HG03025 (cell line): Measurements from ENCODE around the gene DDAH1.

ENCODE experiments used
- ATAC-seq: cut with Tn5 transposase; IDR thresholded peaks from one replicate; pipeline ENCODE4 v1.9.1; 2021; ENCODE audit warnings: mild to moderate bottlenecking, moderate library complexity; ENCODE audit not compliant: unreplicated experiment, low FRiP score

The DDAH1 gene

GRCh38 chr1:85283475-85284199 lies 181.3 kb downstream of the DDAH1 start:
- no peak for ATAC-seq

- ATAC-seq, result no peak
Measured at GRCh38 chr1:85282424-85282823, 182.5 kb downstream of the DDAH1 start.

DNA sequence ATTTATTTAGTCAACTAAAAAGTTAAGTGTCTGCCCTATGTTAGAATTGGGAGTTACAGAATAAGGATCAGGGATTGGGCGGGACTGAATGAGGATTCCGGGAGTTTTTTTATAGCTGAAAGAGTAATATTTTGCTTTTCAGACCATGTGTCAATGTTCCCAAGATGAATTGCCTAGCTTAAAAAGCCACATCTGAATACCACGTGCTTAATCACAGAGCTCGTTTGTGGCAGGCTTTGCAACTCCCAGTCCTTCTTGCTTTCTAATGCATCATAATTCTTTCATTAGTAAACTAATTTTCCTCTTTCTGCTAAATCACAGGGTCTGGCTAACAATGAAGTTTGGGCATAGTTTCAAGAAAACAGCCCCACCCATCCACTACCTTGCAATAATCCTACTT lies 184.3 kb downstream of the DDAH1 start:
- ATAC-seq, result no peak

DNA sequence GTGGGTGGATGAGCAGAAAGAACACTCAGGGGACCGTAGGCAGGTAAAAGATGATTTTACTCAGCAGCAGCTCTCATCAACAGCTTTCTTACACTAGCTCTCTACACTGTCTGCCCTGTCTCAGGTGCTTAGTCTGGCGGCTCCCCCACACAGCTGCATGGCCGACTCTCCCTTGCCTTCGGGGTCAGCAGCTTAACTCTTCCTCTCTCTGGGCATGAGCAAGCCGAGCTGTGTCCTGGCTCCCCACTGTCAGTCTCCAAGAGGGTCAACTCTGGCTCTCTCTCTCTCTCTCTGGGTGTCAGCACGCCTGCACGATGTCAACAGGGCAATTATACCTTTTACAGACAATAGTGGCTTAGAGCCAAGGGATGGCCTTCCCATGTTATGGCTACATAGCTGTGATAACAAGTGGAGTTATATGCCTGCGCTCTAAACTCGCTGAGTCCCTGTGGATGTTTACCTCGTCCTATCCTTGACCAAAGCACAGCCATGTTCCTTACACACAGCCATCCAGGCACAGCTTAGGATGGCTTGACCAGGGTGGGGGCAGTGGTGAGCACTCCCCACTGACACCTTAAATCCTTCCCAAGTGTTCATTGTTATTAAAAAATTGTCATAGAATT lies 185.4 kb downstream of the DDAH1 start:
- no peak for ATAC-seq

GRCh38 chr1:85278853-85279314 lies 186.1 kb downstream of the DDAH1 start:
- no peak for ATAC-seq

DNA sequence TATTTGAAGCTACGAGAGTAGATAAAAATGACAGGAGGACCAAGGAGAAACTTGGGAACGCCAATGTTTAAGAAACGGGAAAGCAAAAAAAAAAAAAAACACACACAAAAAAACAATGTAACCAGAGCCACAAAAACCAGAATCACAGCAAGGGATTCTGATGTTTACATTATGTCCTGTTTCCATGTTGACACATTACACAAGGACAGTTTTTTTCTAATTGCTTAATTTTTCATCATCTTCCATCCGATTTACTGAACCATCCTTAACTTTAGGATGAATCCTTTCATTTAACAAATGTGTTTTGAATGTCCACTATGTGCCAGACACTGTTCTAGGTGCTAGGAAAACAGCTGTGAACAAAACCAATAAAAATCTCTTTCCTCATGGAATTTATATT lies 187.2 kb downstream of the DDAH1 start:
- ATAC-seq, result no peak

DNA sequence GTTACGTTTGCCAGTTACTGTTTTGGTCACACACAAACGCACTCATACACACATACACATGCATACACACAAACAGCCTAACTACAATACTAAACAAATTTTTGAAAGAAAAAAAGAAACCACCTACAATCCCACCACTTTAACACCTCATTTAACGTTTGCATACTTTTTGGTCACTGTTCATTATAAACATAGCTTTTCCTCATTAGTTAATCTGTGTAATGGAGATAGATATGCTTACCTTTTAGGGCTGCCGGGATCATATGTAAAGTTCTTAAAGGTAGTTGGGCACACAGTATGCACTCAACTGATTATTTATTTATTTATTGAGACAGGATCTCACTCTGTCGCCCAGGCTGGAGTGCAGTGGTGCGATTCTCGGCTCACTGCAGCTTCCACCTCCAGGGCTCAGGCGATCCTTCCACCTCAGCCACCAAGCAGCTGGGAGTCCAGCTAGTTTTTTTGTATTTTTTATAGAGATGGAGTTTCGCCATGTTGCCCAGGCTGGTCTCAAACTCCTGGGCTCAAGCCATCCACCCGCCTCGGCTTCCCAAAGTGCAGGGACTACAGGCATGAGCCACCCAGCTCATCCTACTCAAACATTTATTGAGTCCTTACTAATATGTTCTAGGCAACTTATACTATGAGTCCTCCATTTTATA lies 187.8 kb downstream of the DDAH1 start:
- ATAC-seq, result no peak

DNA sequence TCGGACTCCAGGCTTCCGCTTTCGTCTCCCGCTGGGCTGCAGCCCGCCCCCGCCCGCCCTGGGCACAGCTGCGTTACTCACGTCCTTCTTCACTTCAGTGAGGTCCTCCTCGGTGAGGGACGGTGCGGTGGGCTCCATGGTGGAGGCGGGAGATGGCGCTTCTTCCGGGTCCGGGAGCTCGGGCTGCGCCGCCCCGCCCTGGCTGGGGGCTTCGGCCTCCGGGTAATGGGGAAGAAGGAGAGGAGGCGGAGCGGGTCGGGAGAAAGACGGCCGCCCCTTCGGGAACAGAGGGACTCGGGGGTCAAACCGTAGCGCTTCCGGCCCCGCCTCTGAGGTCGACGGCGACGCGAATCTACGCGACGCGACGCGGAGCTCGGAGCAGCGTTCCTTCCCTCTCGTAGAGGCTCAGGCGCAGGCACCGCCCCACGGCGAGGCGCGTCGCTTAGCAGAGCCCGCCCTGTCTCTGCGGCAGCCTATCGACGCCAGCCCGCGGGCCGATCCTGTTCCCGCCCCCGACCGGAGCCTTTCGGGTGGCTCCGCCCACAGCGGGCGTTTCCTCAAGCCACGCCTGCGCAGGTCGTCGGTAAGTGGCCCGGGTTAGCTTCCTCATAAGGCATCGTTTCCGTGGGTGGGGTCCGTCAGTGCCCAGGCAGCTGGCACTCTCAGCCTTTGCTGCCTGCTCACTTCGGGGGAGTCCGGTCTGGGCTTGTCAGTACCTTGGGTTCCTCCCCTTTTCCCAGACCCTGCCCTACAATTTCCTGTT lies 188.6 kb downstream of the DDAH1 start, which contains the start of gene BCL10:
Gene BCL10 (minus strand): TSS at position 418 of the 763 bp plus-strand sequence. CDS start 280 bp downstream, at position 138.
- peak; percentile 96 for ATAC-seq

GRCh38 chr1:85275701-85276214 lies 189.2 kb downstream of the DDAH1 start:
- ATAC-seq, result no peak

GRCh38 chr1:85274969-85275453 lies 189.9 kb downstream of the DDAH1 start:
- no peak for ATAC-seq

DNA sequence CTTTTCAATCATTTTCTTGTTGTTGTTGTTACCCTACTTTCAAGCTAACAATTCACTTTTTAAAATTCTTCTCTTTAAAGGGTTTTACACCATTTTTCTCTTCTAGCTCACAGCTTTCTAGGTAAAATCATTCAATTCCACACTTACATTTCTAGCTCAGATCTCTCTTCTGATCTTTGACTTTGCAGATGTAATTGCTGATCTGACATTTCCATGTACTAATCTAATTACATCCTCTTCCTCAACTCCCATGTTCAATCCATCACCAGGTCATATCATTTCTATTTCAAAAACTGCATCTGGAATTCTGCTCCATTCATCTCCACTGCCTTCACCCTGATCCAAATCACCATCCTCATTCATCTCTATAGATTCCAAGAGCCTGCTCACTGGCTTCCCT lies 191.6 kb downstream of the DDAH1 start:
- no peak for ATAC-seq

DNA sequence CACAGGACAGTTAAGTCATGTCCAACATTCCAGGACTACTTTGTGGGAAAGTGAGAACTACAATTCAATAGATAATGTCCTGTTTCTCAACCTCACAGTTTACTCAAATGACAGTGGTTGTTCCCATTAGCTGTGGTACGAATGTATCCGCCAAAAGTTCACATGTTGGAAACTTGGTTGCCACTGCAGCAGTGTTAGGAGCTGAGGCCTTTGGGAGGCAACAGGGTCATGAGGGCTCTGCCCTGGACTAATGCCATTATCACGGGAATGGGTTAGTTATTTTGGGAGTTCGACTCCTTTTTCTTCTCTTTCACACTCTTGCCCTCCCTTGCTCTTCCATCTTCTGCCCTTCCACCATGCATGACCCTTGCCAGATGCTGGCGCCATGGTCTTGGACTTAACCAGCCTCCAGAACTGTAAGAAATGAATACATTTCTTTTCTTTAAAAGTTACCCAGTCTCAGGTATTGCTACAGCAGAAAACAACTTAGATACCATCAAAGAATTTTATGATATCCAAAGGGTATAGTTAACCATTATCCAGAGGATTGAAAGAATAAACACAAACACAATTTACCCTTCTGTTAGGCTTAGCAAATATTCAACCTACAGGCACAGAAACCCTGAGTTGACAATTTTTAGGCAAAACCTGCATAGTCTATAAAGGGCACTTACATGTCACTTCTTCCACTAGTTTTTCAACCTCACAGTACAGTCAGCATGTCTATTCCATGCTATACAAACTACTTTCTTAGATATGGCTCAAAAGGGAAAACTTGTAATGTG lies 196.0 kb downstream of the DDAH1 start:
- ATAC-seq, result no peak
